MCF 10A (cell line): ENCODE data around the gene LAMB1. TPM values are rescaled to one million over a fixed set of nuclear protein-coding genes. Genes with fewer than 3 reads are reported as not detected.

ENCODE experiments used
- BruUV-seq: library from RNA; stranded (reverse); fragments of 400-500 nt; replicated peaks from 2 replicates; lab custom pipeline; 2021; lab: Mats Ljungman, UMichigan
- CTCF ChIA-PET: fragments of 300-600 bp; sonication (Branson Sonifier 250); formaldehyde crosslinking; extraction: SDS; loops from one replicate; lab custom pipeline; 2021; ENCODE audit warnings: antibody characterized with exemption, inconsistent platforms; lab: Yijun Ruan, JAX
- POLR2A ChIA-PET: fragments of 300-600, 350-650 bp; sonication (Branson Sonifier 250); formaldehyde crosslinking; extraction: SDS; loops from one replicate; lab custom pipeline; 2020; ENCODE audit warnings: antibody characterized with exemption, inconsistent platforms; lab: Yijun Ruan, JAX
- DNase-seq: peaks from one replicate; pipeline ENCODE4 v3.0.0-alpha.2; 2018; ENCODE audit not compliant: unreplicated experiment
- H3K27ac Mint-ChIP-seq: one replicate; pipeline ENCODE4 v1.8.0; 2022; ENCODE audit warnings: mild to moderate bottlenecking, low read depth, mixed read lengths; ENCODE audit not compliant: unreplicated experiment
- H3K27me3 Mint-ChIP-seq: one replicate; pipeline ENCODE4 v1.8.0; 2022; ENCODE audit warnings: mixed read lengths; ENCODE audit not compliant: insufficient read depth, unreplicated experiment
- H3K36me3 Mint-ChIP-seq: one replicate; pipeline ENCODE4 v1.8.0; 2022; ENCODE audit warnings: mild to moderate bottlenecking, moderate library complexity, mixed read lengths; ENCODE audit not compliant: insufficient read depth, unreplicated experiment
- H3K4me1 Mint-ChIP-seq: one replicate; pipeline ENCODE4 v1.8.0; 2022; ENCODE audit warnings: mixed read lengths; ENCODE audit not compliant: insufficient read depth, unreplicated experiment
- H3K4me3 Mint-ChIP-seq: one replicate; pipeline ENCODE4 v1.8.0; 2022; ENCODE audit warnings: mild to moderate bottlenecking, moderate library complexity, mixed read lengths; ENCODE audit not compliant: unreplicated experiment
- H3K9me3 Mint-ChIP-seq: one replicate; pipeline ENCODE4 v1.8.0; 2022; ENCODE audit warnings: mixed read lengths; ENCODE audit not compliant: unreplicated experiment
- CTCF ChIP-seq: fragments of 200-600 bp; IDR thresholded peaks from one replicate; pipeline ENCODE4 v1.8.0; 2022; ENCODE audit warnings: antibody characterized with exemption, mild to moderate bottlenecking; ENCODE audit not compliant: unreplicated experiment
- intact Hi-C: fragments of 100-400 bp; cut with micrococcal nuclease; formaldehyde crosslinking; loops from 2 replicates; pipeline ENCODE4 v1.14.1; 2022
- total RNA-seq: library from RNA; stranded (reverse); gene quantifications from 2 replicates; pipeline ENCODE4 v1.2.3, GENCODE V29; 2022

The LAMB1 gene
- total RNA-seq, 1 experiment from 2014 or later: 275 TPM

DNA sequence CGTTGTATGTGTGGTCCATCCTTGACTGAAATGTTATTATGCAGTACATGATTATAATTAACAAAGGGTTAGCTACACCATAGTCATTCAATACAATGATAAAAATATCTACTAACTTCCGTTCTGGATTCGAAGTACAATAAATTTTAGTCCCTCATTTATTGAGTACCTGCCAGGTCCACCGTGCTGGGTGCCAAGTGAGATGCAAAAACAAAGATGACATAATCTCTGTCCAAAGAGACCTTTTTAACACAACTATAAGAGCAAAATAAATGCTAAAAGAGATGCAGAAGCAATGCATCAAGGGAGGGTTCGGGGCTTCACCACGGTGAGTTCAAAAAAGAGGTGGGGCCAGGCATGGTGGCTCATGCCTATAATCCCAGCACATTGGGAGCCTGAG lies 33.1 kb downstream of the LAMB1 start:
- TF ChIP-seq CTCF: no peak
- Mint-ChIP-seq H3K4me1 (peaks cover 30% of the 10 kb centered on the region), H3K27me3 (no peaks in the 10 kb centered on the region), H3K9me3 (no peaks in the 10 kb centered on the region), H3K36me3 (peaks cover 40% of the 10 kb centered on the region), H3K4me3 (no peak overlapping the region), H3K27ac (peak overlapping the region; percentile 51)
- BruUV-seq: no TSS peak
- intact Hi-C loops: no loop called here
- DNase-seq: no peak
- ChIA-PET POLR2A (interaction anchor here (0.8 to 13.1 kb wide), 2 partner anchors 13 to 47 kb away, joined by 3 to 337 read pairs; no protein-coding TSS in a partner anchor), CTCF (interaction anchor here (0.6 kb wide), 1 partner anchor 10 kb away, joined by 3 read pairs; no protein-coding TSS in a partner anchor)

- H3K4me1 Mint-ChIP-seq: peaks cover 29% of the 10 kb centered on the region
- no TSS peak for BruUV-seq
Observed at GRCh38 chr7:107968449-107968848, 34.5 kb downstream of the LAMB1 start.

DNA sequence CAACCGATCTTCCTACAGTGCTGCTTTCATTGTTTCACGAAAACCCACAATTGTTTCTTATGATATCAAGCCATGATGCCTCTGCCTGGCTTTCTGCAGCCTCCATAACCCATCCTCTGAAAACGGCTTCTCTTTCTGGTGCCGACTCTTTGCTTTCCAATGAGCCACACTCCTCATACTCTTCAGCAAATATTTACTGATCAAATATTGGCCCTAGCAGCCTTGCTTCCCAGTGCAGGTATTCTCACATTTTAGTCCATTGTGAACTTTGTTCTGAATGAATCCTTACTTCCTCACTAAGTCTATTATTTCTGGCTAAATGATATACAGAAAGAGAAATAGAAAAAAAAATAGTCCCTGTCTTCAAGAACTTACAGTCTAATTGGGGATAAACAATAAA lies 35.5 kb downstream of the LAMB1 start:
- Mint-ChIP-seq H3K27ac (no peak overlapping the region), H3K9me3 (no peaks in the 10 kb centered on the region), H3K4me3 (no peak overlapping the region), H3K4me1 (peaks cover 18% of the 10 kb centered on the region), H3K36me3 (peaks cover 19% of the 10 kb centered on the region), H3K27me3 (no peaks in the 10 kb centered on the region)
- intact Hi-C loops: no loop called here
- no peak for DNase-seq
- CTCF ChIA-PET: interaction anchor here (1.0 to 3.0 kb wide), 2 partner anchors 20 to 49 kb away, joined by 6 to 11 read pairs; no protein-coding TSS in a partner anchor
- POLR2A ChIA-PET: interaction anchor here (2.0 to 13.1 kb wide), 3 partner anchors 11 to 49 kb away, joined by 13 to 337 read pairs (median 14); no protein-coding TSS in a partner anchor
- BruUV-seq: no TSS peak
- no peak for TF ChIP-seq CTCF

More at GRCh38 chr7:107968449-107968848, 34.5 kb downstream of the LAMB1 start:
- POLR2A ChIA-PET: interaction anchor here (0.9 to 13.1 kb wide), 3 partner anchors 12 to 24 kb away, joined by 3 to 337 read pairs (median 13); no protein-coding TSS in a partner anchor
- TF ChIP-seq CTCF: no peak
- CTCF ChIA-PET: no interaction called here
- intact Hi-C loops: no loop called here
- no peak for DNase-seq
- Mint-ChIP-seq H3K4me3 (no peak overlapping the region), H3K36me3 (peaks cover 26% of the 10 kb centered on the region), H3K27me3 (no peaks in the 10 kb centered on the region), H3K27ac (no peak overlapping the region), H3K9me3 (no peaks in the 10 kb centered on the region)

DNA sequence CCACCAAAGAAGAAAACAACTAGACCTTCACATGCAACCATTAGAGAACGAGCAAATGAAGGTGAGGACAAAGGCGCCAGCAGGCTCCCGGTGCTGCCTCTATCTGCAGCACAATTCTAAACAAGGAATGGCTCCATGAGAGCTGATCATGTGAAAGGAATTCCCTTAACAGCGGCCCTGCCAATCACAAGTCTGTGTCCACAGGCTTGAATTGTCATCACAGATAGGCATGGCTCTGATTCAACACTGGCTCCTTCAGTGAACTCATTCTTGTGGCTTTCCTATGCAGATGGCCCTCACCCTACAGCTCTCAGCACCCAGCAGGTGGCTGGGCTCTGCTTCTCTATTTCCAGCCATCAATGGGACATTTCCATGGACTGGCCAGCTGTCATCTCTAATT lies 36.2 kb downstream of the LAMB1 start:
- ChIA-PET POLR2A (interaction anchor here (0.8 to 13.1 kb wide), 8 partner anchors 10 to 118 kb away, joined by 3 to 337 read pairs (median 8); no protein-coding TSS in a partner anchor), CTCF (interaction anchor here (1.0 to 3.0 kb wide), 3 partner anchors 10 to 50 kb away, joined by 6 to 11 read pairs (median 7); no protein-coding TSS in a partner anchor)
- Mint-ChIP-seq H3K36me3 (peaks cover 12% of the 10 kb centered on the region), H3K4me1 (peaks cover 17% of the 10 kb centered on the region), H3K27ac (no peak overlapping the region), H3K27me3 (no peaks in the 10 kb centered on the region), H3K4me3 (no peak overlapping the region), H3K9me3 (no peaks in the 10 kb centered on the region)
- intact Hi-C loops: no loop called here
- DNase-seq: peak; percentile 75
- BruUV-seq: no TSS peak
- no peak for TF ChIP-seq CTCF
